ENCODE measurements around the gene VAV2. TPM values are rescaled to one million over a fixed set of nuclear protein-coding genes. Genes with fewer than 3 reads are reported as not detected.

The VAV2 gene
- total RNA-seq, 1 donor from 2014 or later, result 8.6 TPM

DNA sequence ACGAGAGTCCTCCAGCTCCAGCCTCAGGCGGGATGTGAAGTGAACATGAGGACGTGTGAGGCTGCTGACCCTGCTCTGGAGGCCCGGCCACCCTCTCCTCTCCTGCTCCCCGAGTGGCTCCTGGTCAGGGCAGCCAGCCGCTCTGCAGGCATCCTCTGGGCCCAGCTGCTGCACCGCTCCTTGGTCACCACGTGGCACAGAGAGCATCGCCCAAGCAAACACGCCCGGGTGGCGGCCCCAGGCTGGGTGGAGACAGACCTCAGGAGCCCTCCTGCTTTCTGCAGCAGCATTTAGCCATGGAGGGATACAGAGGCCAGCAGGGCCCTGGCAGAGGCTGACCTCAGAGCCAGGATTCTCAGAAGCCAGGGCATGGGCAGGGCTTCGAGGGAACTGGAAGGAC lies 184.3 kb downstream of the VAV2 start:
- no peaks in the 10 kb centered on the region for H3K9me3 Mint-ChIP-seq
- no peak overlapping the region for H3K27ac Mint-ChIP-seq
- no peaks in the 10 kb centered on the region for H3K4me1 Mint-ChIP-seq (ENCODE audit: low read depth)
- H3K4me3 Mint-ChIP-seq (ENCODE audit: low read depth), result no peak overlapping the region
- H3K27me3 Mint-ChIP-seq (ENCODE audit: low read depth), result no peaks in the 10 kb centered on the region
- DNase-seq (ENCODE audit: low spot score), result no peak
- intact Hi-C loops (cut with micrococcal nuclease), result no loop called here
- no peaks in the 10 kb centered on the region for H3K36me3 Mint-ChIP-seq (ENCODE audit: low read depth)

DNA sequence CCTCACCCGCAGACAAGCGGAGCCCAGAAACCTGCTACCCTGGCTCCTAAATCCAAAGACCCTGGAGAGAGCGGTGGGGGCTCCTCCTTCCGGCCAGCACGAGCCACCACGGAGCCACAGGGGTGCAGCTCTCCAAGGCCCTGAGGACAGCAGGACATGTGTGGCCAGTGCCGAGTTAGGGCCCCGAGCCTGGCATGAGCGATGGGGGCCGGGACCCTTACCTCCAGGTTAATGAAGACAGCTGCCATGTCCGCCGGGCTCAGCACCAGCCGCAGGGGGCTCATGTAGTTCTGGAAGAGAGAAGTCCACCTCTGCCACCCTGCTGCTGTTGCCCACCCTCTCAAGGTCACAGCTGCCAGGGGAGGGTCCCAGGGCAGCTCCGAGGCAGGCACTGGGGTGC lies 185.1 kb downstream of the VAV2 start:
- H3K27ac Mint-ChIP-seq, result no peak overlapping the region
- no peaks in the 10 kb centered on the region for H3K27me3 Mint-ChIP-seq (ENCODE audit: low read depth)
- no peak for DNase-seq (ENCODE audit: low spot score)
- H3K9me3 Mint-ChIP-seq, result no peaks in the 10 kb centered on the region
- H3K4me1 Mint-ChIP-seq (ENCODE audit: low read depth), result no peaks in the 10 kb centered on the region
- H3K36me3 Mint-ChIP-seq (ENCODE audit: low read depth), result no peaks in the 10 kb centered on the region
- intact Hi-C loops (cut with micrococcal nuclease), result no loop called here
- H3K4me3 Mint-ChIP-seq (ENCODE audit: low read depth), result no peak overlapping the region

DNA sequence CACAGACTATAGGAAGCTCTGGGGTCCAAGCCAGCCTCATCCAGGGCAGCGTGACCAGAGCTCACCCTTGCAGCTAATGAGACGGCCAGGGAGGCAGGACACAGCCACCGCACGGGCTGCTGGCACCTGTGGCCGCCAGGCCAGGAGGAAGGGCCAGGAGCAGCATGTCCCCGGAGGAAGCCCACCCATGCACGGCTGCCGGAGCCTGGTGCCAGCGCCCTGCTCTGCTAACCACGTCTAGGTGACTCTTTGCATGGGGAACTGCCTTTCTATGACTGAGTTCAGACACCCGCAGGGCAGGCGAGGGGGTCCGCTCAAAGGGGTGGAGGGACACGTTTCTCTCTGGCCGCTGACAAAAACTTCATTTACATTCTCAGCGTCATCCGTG lies 185.5 kb downstream of the VAV2 start:
- no peaks in the 10 kb centered on the region for H3K9me3 Mint-ChIP-seq
- intact Hi-C loops (cut with micrococcal nuclease), result no loop called here
- no peak for DNase-seq (ENCODE audit: low spot score)
- H3K4me3 Mint-ChIP-seq (ENCODE audit: low read depth), result no peak overlapping the region
- no peak overlapping the region for H3K27ac Mint-ChIP-seq
- H3K27me3 Mint-ChIP-seq (ENCODE audit: low read depth), result no peaks in the 10 kb centered on the region
- no peaks in the 10 kb centered on the region for H3K36me3 Mint-ChIP-seq (ENCODE audit: low read depth)
- no peaks in the 10 kb centered on the region for H3K4me1 Mint-ChIP-seq (ENCODE audit: low read depth)

DNA sequence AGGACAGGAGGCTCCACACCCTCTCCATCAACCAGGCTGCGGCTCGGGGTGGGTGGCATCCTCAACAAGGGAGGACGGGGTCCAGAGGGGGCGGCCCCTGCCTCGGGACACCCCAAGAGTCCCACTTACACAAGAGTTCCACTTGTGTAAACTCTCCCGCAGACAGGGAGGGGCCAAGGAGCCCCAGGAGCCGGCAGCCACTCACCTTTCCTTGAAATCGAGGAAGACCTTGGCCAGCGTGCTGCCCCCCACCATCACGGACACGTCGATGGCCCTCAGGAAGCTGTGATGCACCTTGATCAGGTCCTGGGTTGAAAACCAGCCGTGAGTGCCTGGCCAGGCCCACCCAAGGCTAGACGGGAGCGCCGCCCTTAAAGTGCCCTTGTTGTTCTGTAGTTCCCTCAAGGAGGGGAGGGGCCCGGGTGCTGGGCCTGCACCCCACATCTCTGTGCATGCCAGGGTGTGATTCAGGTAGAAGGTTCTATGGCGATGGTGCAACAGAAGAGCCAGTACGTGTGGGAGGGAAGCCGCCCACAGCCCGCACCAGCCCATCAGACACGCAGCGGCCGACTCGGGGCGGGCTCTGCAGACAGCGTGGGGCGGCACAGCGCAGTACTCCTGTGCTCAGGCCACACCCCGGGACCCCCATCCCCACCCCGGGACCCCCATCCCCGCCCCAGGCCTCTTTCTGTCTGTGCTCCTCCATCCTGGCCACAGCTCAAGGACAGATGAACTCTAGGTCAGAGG lies 186.1 kb downstream of the VAV2 start:
- H3K27ac Mint-ChIP-seq, result no peak overlapping the region
- intact Hi-C loops (cut with micrococcal nuclease), result no loop called here
- H3K4me1 Mint-ChIP-seq (ENCODE audit: low read depth), result no peaks in the 10 kb centered on the region
- H3K27me3 Mint-ChIP-seq (ENCODE audit: low read depth), result no peaks in the 10 kb centered on the region
- no peaks in the 10 kb centered on the region for H3K9me3 Mint-ChIP-seq
- H3K4me3 Mint-ChIP-seq (ENCODE audit: low read depth), result no peak overlapping the region
- no peak for DNase-seq (ENCODE audit: low spot score)
- no peaks in the 10 kb centered on the region for H3K36me3 Mint-ChIP-seq (ENCODE audit: low read depth)

DNA sequence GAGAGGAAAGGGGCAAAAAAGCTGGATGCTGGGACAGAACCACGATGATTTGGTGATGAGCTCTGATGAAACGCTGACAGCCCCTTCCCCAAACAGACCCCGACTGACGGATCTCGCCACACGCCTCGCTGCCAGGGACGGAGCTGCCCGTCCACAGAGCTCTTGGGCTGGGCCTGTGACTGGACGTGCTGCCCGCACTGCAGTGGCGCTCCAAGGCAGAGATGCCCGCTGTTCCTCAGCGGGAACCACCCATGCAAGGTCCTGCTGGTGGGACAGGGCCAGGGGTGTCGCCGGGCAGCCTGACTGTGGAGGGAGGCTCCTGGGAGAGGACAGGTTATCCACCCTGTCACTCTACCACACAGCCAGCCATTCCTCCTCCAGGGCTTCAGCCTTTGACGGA lies 187.9 kb downstream of the VAV2 start:
- no peak for DNase-seq (ENCODE audit: low spot score)
- no peak overlapping the region for H3K27ac Mint-ChIP-seq
- no peaks in the 10 kb centered on the region for H3K9me3 Mint-ChIP-seq
- H3K36me3 Mint-ChIP-seq (ENCODE audit: low read depth), result no peaks in the 10 kb centered on the region
- no peaks in the 10 kb centered on the region for H3K27me3 Mint-ChIP-seq (ENCODE audit: low read depth)
- no peaks in the 10 kb centered on the region for H3K4me1 Mint-ChIP-seq (ENCODE audit: low read depth)
- no peak overlapping the region for H3K4me3 Mint-ChIP-seq (ENCODE audit: low read depth)
- intact Hi-C loops (cut with micrococcal nuclease), result no loop called here

DNA sequence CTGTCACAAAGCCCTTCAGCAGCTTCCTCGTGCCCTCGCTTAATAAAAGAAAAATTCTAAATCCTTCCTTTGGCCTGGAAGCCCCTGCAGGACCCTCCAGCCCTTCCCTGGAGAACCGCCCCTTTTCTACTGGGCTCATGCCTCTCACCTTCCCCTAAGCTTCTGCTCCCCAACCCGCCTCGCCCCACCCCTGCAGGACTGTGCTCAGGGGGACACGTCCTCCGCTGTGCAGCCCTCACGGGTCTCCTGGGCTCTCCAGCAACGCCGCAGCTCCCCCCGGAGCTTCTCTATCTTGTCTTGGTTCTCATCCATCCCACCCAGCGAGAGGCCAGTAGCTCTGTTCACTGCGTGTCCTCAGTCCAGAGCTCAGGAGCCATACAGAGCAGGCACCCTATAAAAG lies 188.4 kb downstream of the VAV2 start:
- intact Hi-C loops (cut with micrococcal nuclease), result no loop called here
- Mint-ChIP-seq H3K9me3 (no peaks in the 10 kb centered on the region), H3K36me3 (ENCODE audit: low read depth) (no peaks in the 10 kb centered on the region)

DNA sequence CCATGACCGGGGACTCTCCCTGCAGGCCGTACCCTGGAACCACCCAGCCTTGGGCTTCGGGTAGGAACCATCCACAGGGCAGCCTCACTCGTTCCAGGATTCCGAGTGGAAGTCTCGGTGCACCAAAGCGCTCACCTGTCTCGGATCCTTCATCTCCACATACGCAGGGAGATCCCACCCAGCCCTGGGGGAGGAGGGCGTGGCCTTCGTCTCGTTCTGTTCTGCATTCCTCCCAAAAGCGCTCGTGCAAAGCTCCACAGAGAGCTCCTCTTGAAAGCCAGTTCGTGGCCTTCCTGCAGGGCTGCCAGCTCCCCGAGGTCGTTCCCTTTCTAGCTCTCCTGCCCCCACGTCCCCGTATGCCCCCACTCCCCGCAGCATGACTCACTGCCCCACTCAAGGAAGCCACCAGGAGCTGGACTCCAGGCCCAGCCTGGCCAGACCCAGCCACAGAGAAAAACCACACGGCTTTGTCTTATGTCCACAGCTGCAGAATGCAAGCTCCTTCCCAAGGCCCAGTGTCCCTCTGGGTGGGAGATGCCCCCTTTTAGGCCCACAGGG lies 189.0 kb downstream of the VAV2 start:
- Mint-ChIP-seq H3K4me3 (ENCODE audit: low read depth) (no peak overlapping the region), H3K27me3 (ENCODE audit: low read depth) (no peaks in the 10 kb centered on the region), H3K27ac (no peak overlapping the region), H3K36me3 (ENCODE audit: low read depth) (no peaks in the 10 kb centered on the region), H3K4me1 (ENCODE audit: low read depth) (no peaks in the 10 kb centered on the region), H3K9me3 (no peaks in the 10 kb centered on the region)
- intact Hi-C loops (cut with micrococcal nuclease), result no loop called here
- DNase-seq (ENCODE audit: low spot score), result no peak

More for the DNA sequence above, 188.4 kb downstream of the VAV2 start:
- no peak for DNase-seq (ENCODE audit: low spot score)
- H3K27ac Mint-ChIP-seq, result no peak overlapping the region
- H3K4me1 Mint-ChIP-seq (ENCODE audit: low read depth), result no peaks in the 10 kb centered on the region
- no peak overlapping the region for H3K4me3 Mint-ChIP-seq (ENCODE audit: low read depth)
- no peaks in the 10 kb centered on the region for H3K27me3 Mint-ChIP-seq (ENCODE audit: low read depth)

DNA sequence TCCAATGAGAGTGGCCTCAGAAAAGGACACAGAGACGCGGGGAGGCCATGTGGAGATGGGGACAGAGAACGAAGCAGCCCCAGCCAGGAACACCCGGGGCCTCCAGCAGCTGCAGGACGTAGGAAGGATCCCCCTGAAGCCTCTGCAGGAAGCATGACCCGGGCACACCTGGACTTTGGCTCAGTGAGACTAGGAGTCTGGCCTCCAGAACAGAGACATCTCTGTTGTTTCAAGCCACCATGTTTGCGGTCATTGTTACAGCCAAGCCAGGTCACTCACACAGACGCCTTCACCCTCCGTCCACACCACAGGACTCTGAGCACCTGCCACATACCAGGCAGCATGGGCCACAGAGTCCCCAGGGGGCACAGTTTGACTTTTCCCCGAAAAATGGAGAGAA lies 190.4 kb downstream of the VAV2 start:
- Mint-ChIP-seq H3K27ac (no peak overlapping the region), H3K4me3 (ENCODE audit: low read depth) (no peak overlapping the region), H3K27me3 (ENCODE audit: low read depth) (no peaks in the 10 kb centered on the region), H3K9me3 (no peaks in the 10 kb centered on the region), H3K4me1 (ENCODE audit: low read depth) (no peaks in the 10 kb centered on the region), H3K36me3 (ENCODE audit: low read depth) (no peaks in the 10 kb centered on the region)
- intact Hi-C loops (cut with micrococcal nuclease), result no loop called here
- DNase-seq (ENCODE audit: low spot score), result no peak

DNA sequence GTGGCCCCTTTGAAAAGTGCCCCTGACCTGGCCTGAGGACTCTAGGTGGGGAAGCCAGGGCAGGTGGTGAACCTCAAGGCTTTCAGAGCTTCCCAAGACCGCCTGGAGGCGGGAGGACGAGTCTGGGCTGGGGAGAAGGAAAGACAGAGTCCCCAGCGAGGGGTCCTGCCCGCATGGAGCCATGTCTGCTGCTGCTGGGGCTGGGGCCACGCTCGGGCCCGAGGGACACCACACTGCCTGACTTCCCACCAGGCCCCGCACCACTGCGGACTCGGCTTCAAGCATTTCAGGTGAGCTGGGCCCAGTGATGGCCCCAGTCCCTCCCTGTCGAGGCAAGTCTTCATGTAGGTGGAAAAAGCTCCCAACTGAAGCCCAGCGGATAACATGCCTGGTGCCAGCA lies 191.9 kb downstream of the VAV2 start:
- intact Hi-C loops (cut with micrococcal nuclease), result no loop called here
- Mint-ChIP-seq H3K9me3 (no peaks in the 10 kb centered on the region), H3K4me3 (ENCODE audit: low read depth) (no peak overlapping the region), H3K4me1 (ENCODE audit: low read depth) (no peaks in the 10 kb centered on the region), H3K36me3 (ENCODE audit: low read depth) (no peaks in the 10 kb centered on the region), H3K27ac (no peak overlapping the region), H3K27me3 (ENCODE audit: low read depth) (no peaks in the 10 kb centered on the region)
- DNase-seq (ENCODE audit: low spot score), result no peak

DNA sequence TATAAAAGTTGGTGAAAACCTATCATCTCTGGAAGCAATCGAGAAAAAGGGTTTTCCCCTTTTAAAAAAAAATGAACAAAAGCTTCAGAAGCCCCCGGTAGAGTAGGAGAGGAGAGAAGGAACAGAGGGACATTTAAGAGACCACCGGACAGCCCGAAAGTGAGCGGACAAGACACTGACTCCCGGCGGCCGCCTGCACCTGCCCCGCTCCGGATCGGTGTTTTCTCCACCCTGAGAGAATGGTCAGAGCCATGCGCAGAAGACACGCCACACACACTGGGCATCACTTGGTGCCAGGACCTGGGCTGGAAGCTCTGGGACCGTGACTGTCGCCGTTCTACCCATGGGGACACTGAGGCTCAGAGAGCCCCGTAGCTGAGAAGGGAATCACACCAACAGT lies 192.4 kb downstream of the VAV2 start:
- Mint-ChIP-seq H3K36me3 (ENCODE audit: low read depth) (no peaks in the 10 kb centered on the region), H3K9me3 (no peaks in the 10 kb centered on the region), H3K4me1 (ENCODE audit: low read depth) (no peaks in the 10 kb centered on the region), H3K4me3 (ENCODE audit: low read depth) (no peak overlapping the region), H3K27ac (no peak overlapping the region), H3K27me3 (ENCODE audit: low read depth) (no peaks in the 10 kb centered on the region)
- no peak for DNase-seq (ENCODE audit: low spot score)
- intact Hi-C loops (cut with micrococcal nuclease), result no loop called here

DNA sequence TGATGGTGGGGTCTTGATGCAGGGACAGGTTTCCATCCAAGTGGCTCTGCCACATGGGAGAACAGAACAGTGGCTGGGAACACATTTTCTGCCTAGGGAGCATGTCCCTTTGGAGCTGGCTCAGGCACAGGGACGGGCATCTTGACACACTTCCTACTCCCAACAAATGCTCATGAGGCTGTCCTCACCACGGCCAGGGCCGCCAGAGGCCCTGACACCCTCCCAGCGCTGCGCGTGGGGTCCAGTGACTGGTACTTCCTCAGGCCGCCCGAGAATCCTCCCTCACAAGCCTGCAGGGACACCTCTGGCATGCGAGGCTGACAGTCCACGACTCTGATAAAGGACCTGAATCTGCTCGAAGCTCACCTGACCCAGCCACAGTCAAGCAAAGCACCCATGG lies 193.0 kb downstream of the VAV2 start:
- no peaks in the 10 kb centered on the region for H3K36me3 Mint-ChIP-seq (ENCODE audit: low read depth)
- H3K4me1 Mint-ChIP-seq (ENCODE audit: low read depth), result no peaks in the 10 kb centered on the region

DNA sequence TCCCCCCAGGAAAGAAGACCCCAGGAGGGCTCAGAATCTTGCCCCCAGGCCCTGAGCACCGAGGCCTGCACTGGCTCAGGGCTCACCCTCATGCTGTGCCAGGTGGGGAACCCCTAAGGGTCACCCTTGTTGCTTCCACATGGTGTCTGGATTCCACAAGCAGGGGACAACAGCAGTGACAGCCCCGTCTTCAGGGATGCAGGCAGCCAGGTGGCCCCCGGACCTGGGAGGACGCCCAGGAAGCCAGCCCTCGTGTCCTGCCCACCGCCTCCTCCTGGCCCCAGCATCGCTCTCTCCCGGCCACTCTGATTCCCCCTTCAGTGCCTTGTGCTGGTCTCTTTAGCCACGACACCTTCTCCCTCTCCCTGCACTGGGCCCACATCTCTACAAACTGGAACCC lies 194.0 kb downstream of the VAV2 start:
- H3K9me3 Mint-ChIP-seq, result no peaks in the 10 kb centered on the region
- no peak overlapping the region for H3K4me3 Mint-ChIP-seq (ENCODE audit: low read depth)
- DNase-seq (ENCODE audit: low spot score), result no peak
- H3K4me1 Mint-ChIP-seq (ENCODE audit: low read depth), result peaks cover 3% of the 10 kb centered on the region
- no peaks in the 10 kb centered on the region for H3K36me3 Mint-ChIP-seq (ENCODE audit: low read depth)
- no peaks in the 10 kb centered on the region for H3K27me3 Mint-ChIP-seq (ENCODE audit: low read depth)
- intact Hi-C loops (cut with micrococcal nuclease), result no loop called here
- H3K27ac Mint-ChIP-seq, result no peak overlapping the region

More for the DNA sequence above, 193.0 kb downstream of the VAV2 start:
- DNase-seq (ENCODE audit: low spot score), result no peak
- H3K4me3 Mint-ChIP-seq (ENCODE audit: low read depth), result no peak overlapping the region
- no peaks in the 10 kb centered on the region for H3K27me3 Mint-ChIP-seq (ENCODE audit: low read depth)
- no peaks in the 10 kb centered on the region for H3K9me3 Mint-ChIP-seq
- no peak overlapping the region for H3K27ac Mint-ChIP-seq
- intact Hi-C loops (cut with micrococcal nuclease), result no loop called here

DNA sequence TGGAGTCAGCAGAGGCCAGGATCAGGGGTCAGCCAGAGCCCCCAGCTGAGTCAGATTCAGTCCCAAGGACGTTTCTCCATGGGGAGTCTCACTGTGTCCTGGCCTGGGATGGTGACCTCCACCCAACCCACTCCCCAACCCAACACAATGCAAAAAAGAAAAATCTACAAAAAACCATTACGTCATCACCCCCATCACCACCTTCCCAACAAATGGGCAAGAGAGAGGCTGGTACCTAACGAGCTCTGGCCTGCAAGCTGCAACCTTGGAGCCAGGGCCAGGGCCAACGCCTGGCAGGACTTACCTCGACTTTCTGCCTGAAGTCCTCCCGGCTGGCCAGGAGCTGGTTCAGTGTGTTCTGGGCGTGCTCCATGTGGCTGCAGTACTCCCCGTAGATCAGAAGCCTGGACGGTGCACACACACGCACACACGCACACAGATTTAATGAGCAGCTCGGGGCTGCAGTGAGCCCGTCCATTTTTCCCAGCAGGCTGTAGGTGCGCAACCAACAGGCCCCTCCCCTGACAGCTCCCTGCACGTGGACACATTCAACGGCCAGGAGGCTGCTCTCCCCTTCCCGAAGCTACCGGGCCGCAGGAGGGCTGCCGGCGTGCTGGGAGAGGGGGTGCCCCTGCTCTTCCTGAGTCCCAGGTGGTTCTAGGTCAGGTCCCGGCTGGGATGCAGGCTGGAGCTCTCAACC lies 194.6 kb downstream of the VAV2 start:
- Mint-ChIP-seq H3K27ac (no peak overlapping the region), H3K36me3 (ENCODE audit: low read depth) (no peaks in the 10 kb centered on the region), H3K27me3 (ENCODE audit: low read depth) (no peaks in the 10 kb centered on the region), H3K4me3 (ENCODE audit: low read depth) (no peak overlapping the region), H3K9me3 (no peaks in the 10 kb centered on the region), H3K4me1 (ENCODE audit: low read depth) (peaks cover 3% of the 10 kb centered on the region)
- DNase-seq (ENCODE audit: low spot score), result no peak
- intact Hi-C loops (cut with micrococcal nuclease), result no loop called here
